Stimulated activated CD4-positive, alpha-beta T cell treated with anti-CD3 and anti-CD28 coated beads, Interleukin-4, amount 100 ng/mL, for 24 hours (primary cell): Measurements from ENCODE around the gene TXLNB.
A peak's percentile ranks its signal among the peaks of the same experiment; 100 is the strongest.
"Not testable (repeated sequence)": the region's sequence is repeated elsewhere in the genome, so short reads cannot be mapped to it uniquely, and the experiment has no call there.

Experiments used
- DNase-seq: peaks from one replicate; pipeline ENCODE4 v3.0.0-alpha.2; 2020

The TXLNB gene

GRCh38 chr6:139231206-139231605 is 60.6 kb downstream of the TXLNB start:
- no peak for DNase-seq

- DNase-seq = no peak
Measured at GRCh38 chr6:139230391-139230840, 61.4 kb downstream of the TXLNB start.

- not testable (repeated sequence) for DNase-seq
Measured at GRCh38 chr6:139228387-139228786, 63.4 kb downstream of the TXLNB start.

GRCh38 chr6:139219746-139220145 is 72.1 kb downstream of the TXLNB start:
- no peak for DNase-seq

DNA sequence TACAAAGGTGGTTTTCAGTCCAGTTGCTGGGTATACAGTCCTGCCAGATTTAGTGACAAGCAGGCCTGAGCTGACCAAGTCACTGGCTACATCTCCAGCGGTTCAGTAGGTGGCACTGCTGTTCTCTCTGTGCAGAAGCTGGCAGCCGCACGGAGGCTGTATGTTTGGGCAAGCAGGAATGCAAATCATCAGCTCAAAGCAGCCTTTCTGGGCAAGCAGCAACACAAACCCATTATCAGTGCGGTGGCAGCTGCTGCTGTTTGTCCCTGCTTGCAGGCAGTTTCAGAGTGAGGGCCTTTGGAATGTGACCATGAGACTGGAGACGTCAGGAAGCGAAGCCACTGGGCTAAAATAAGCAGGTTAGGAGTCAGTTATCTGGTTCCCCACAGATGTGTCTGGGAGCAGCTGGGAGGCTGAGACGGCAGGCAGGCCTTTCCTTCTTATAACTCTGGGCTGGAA is 72.5 kb downstream of the TXLNB start:
- peak; percentile 77 for DNase-seq

GRCh38 chr6:139212460-139212859 is 79.3 kb downstream of the TXLNB start:
- DNase-seq = not testable (repeated sequence)

DNA sequence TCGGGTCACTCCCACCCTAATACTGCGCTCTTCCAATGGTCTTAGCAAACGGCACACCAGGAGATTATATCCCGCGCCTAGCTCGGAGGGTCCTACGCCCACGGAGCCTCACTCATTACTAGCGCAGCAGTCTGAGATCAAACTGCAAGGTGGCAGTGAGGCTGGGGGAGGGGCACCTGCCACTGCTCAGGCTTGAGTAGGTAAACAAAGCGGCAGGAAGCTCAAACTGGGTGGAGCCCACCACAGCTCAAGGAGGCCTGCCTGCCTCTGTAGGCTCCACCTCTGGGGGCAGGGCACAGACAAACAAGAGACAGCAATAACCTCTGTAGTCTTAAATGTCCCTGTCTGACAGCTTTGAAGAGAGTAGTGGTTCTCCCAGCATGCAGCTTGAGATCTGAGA is 81.0 kb downstream of the TXLNB start:
- DNase-seq = not testable (repeated sequence)

GRCh38 chr6:139205843-139206242 is 86.0 kb downstream of the TXLNB start:
- no peak for DNase-seq

DNA sequence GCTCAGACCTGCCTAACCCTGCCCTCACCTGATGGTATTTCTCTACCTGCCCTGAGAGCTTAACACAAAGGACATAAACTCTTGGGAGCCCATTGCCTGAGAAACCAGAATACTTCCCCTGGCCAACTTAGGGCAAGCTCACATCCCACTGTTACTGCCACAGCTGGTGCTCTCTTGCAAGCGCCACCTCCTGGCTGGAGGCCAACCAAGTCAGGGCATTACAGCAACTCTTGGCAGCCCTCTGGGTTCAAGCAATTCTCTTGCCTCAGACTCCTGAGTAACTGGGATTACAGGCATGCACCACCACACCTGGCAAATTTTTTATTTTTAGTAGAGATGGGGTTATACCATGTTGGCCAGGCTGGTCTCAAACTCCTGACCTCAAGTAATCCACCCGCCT is 86.8 kb downstream of the TXLNB start:
- DNase-seq = no peak

DNA sequence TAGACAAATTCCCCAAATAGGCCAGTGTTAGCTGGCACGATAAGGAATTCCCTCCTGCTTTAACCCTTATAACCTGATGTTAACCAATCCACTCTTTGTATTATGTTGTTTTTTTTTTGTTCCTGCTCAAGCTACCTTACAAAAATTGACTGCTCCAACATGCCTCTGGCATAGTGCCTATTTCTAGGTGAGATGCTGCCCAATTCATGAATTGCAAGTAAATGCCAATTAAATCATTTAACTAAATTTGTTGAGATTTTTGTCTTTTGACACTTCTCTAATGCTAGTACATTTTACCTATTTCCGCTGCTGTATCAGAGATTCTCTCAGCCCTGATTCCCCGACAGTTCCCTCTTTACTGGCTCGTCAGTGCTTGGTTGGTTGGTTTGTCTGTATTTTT is 90.4 kb downstream of the TXLNB start:
- no peak for DNase-seq

- DNase-seq = no peak
Measured at GRCh38 chr6:139198529-139199288, 93.1 kb downstream of the TXLNB start.

GRCh38 chr6:139194740-139195139 is 97.1 kb downstream of the TXLNB start:
- no peak for DNase-seq
